ENCODE data around the gene COL6A6.

DNA sequence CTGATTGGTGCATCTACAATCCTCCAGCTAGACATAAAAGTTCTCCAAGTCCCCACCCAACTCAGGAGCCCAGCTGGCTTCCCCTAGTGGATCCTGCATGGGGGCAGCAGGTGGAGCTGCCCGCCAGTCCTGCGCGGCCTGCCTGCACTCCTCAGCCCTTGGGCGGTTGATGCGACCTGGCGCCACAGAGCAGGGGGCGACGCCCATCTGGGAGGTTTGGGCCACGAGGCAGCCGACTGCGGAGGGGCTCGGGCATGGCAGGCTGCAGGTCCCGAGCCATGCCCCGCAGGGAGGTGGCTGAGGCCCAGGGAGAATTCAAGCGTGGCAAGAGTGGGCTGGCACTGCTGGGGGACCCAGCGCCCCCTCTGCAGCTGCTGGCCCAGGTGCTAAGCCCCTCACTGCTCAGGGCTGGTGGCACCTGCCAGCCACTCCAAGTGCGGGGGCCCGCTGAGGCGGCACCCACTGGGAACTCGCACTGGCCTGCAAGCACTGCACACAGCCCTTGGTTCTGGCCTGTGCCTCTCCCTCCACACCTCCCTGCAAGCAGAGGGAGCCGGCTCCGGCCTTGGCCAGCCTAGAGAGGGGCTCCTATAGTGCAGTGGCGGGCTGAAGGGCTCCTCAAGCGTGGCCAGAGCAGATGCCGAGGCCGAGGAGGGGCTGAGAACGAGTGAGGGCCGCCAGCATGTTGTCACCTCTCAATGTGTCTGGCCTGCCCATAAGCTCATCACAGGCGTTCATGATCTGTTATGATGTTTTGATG is 30.1 kb downstream of the COL6A6 start:
- TF ChIP-seq, protein P1, sequence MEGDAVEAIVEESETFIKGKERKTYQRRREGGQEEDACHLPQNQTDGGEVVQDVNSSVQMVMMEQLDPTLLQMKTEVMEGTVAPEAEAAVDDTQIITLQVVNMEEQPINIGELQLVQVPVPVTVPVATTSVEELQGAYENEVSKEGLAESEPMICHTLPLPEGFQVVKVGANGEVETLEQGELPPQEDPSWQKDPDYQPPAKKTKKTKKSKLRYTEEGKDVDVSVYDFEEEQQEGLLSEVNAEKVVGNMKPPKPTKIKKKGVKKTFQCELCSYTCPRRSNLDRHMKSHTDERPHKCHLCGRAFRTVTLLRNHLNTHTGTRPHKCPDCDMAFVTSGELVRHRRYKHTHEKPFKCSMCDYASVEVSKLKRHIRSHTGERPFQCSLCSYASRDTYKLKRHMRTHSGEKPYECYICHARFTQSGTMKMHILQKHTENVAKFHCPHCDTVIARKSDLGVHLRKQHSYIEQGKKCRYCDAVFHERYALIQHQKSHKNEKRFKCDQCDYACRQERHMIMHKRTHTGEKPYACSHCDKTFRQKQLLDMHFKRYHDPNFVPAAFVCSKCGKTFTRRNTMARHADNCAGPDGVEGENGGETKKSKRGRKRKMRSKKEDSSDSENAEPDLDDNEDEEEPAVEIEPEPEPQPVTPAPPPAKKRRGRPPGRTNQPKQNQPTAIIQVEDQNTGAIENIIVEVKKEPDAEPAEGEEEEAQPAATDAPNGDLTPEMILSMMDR (IDR thresholded peaks at IDR 0.05), result no peak
- TF ChIP-seq POLR2A (IDR thresholded peaks at IDR 0.05), result no peak

Measured in ovary (tissue), 3 donors.